HG03575 (cell line): ENCODE results near the gene PRKRIP1.
"Not testable (repeated sequence)": the region's sequence is repeated elsewhere in the genome, so short reads cannot be mapped to it uniquely, and the experiment has no call there.

ENCODE experiments used
- ATAC-seq: cut with Tn5 transposase; IDR thresholded peaks from one replicate; pipeline ENCODE4 v1.9.1; 2021; ENCODE audit not compliant: unreplicated experiment, insufficient number of reproducible peaks, low FRiP score; ENCODE audit errors: extremely low read depth

The PRKRIP1 gene

DNA sequence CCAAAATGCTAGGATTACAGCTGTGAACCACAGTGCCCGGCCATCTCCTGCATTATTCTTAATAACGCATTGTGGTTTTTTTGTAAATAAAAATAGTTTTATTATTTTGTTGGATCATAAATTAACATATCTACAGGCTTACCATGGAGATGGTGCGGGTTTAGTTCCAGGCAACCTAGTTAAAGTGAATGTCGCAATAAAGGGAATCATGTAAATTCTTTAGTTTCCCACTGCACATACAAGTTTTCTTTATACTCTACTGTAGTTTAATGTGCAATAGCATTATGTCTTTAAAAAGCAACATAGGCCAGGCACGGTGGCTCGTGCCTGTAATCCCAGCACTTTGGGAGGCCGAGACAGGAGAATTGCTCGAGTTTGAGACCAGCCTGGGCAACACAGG, 2.4 kb downstream of the PRKRIP1 start:
- ATAC-seq: no peak

DNA sequence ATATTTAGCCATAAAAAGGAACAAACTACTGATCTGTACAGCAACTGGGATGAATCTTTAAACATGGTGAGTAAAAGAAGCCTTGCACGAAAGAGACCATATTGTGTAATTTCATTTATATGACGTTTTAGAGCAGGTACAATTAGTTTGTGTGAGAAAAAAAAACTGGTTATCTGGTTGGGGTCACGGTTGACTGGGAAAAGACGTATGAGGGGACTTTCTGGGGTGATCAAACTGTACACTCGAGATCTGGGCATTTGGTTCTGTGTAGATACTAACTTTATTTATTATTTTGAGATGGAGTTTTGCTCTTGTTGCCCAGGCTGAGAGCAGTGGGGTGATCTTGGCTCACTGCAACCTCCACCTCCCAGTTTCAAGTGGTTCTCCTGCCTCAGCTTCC, 4.2 kb downstream of the PRKRIP1 start:
- no peak for ATAC-seq

DNA sequence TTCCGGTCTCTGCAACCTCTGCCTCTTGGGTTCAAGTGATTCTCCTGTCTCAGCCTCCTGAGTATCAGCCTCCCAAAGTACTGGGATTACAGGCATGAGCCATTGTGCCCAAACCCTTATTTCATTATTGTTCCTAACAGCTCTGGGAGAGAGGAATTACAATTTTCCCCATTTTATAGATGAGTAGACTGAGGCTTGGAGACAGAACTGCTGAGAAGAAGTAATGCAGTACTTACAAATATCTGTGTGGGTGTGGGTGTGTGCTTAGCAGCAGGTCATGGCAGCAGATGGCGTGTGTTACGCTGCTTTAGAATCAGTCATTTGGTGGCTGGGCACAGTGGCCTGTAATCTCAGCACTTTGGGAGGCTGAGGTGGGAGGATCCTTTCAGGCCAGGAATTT, 7.4 kb downstream of the PRKRIP1 start:
- no peak for ATAC-seq

DNA sequence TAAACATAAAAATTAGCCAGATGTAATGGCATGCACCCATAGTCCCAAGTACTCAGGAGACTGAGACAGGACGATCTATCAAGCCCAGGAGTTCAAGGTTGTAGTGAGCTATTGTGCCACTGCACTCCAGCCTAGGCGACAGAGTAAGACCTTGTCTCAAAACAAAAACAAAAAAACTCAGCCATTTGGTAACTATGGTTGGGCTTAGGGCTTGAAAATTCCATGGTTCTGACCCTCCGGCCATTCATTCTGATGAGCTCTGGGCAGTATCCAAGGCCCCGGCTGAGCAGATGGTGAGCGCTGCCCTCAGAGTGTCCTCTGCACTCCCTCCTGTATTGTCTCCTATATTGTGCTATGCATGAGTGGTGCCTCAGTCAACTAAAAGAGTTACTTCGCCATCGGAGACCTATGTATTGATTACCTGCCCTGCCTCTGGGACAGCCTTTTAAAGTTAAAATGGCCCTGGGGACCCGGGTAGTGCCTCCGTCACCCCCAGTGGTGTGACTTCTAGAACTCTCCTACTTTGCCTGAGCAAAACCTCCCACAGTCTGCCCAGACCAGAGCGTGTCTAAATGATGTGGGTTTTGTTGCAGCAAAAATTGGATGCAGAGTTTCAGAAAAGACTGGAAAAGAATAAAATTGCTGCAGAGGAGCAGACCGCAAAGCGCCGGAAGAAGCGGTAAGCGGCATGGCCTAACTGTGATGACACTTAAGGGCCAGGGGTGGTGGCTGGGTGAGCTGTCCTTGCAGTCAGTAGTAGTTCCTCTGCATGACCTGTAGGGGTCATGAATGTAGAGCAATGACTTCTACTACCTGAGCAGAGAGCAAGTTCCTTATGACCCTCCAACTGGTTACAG, 8.1 kb downstream of the PRKRIP1 start:
- no peak for ATAC-seq

DNA sequence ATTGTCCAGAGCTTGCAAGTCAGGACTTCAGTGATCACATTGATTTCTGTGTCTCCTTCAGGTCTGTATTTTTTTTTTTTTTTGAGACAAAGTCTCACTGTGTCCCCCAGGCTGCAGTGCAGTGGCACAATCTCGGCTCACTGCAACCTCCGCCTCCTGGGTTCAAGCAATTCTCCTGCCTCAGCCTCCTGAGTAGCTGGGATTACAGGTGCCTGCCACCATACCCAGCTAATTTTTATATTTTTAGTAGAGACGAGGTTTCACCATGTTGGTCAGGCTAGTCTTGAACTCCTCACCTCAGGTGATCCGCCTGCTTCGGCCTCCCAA, 8.7 kb downstream of the PRKRIP1 start:
- not testable (repeated sequence) for ATAC-seq

DNA sequence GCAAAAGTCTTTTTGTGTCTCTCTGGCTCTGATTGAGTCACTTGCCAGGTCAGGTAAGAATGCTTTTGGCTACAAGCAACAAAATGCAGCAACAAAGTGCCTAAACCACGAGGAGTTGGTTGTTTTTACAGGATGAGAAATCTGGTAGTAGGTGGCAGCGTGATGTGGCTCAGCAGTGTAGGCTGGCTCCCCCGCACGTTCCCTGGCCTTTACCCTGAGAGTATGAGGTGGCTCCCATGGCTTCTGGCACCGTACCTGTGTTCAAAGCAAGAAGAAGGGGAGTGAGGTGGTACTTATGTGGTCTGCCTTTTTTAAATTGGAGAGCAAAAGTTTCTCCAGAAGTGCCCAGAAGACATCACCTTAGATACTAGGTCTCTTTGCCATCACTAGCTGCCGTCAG, 11.7 kb downstream of the PRKRIP1 start:
- no peak for ATAC-seq

DNA sequence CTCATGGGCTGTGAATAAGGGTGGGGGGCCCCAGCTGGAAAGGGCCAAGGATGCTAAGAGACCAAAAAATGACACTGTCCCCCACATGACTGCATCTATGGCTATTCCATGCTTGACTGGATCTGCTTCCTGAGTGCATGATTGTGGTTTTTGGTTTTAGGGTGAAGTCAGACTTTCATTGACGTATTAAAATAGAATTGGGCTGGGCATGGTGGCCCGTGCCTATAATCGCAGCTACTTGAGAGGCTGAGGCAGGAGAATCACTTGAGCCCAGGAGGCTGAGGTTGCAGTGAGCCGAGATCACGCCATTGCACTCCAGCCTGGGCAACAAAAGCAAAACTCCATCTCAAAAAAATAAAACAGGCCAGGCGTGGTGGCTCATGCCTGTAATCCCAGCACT, 12.4 kb downstream of the PRKRIP1 start:
- ATAC-seq: not testable (repeated sequence)

DNA sequence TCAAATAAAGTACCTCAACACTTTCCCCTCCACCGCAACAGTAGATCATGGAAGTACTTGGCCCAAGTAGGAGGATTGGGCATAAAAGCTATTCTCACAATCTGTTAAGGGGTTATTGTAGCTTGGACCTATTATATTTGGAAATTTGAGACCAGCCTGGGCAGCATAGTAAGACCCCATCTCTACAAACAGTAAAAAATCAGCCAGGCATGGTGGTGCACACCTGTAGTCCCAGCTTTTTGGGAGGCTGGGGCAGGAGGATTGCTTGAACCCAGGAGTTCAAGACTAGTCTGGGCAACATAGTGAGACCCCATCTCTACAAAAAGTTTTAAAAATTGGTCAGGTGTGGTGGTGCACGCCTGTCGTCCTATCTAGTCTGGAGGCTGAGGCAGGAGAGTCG, 13.2 kb downstream of the PRKRIP1 start:
- ATAC-seq: no peak

- no peak for ATAC-seq
These were observed 14.0 kb downstream of the PRKRIP1 start for GRCh38 chr7:102410123-102410522.

DNA sequence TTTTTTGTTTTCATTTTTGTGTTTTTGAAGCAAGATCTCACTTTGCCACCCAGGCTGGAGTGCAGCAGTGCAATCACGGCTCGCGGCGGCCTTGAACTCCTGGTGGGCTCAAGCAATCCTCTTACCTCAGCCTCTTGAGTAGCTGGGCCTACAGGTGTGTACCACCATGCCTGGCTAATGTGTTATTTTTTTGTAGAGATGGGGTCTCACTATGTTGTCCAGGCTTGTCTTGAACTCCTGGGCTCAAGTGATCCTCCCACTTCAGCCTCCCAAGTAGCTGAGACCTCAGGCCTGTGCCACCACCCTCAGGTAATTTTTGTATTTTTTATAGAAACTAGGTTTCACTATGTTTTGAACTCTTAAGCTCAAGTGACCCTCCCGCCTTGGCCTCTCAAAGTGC, 14.8 kb downstream of the PRKRIP1 start:
- ATAC-seq: no peak

GRCh38 chr7:102412548-102412947, 16.4 kb downstream of the PRKRIP1 start:
- ATAC-seq: no peak

DNA sequence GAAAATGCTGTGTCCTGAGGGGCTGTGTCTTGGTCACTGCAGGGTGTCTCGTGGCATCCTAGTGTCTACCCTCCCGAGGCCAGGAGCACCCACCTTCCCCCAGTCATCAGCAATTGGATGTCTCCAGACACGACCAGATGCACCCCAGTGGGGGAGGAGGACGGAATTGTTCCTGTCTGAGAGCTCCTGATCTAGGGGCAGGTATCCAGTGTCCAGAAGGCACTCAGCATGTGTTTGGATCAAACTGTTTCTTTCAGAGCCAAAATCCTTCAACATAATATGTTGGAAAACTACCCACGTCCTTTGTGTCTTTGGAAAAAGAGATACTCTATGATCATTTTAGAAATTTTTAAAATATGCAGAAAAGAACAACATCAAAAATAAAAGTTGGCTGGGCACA, 16.9 kb downstream of the PRKRIP1 start:
- no peak for ATAC-seq

DNA sequence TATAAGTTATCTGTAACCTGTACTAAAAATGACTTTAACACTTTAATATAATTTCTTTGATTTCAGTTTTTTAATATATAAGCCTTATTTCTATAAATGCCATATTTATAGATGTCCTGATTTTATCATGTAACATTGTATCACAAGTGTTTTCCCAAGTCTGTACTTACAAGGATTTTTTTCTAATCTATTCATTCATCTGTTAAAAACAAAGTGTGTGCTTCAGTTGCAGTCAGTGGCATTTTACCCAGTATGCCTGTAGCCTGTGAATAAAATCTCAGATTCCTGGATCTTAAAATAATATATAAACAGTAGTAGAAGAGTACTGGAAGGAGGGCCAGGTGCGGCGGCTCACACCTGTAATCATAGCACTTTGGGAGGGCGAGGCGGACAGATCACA, 17.4 kb downstream of the PRKRIP1 start:
- no peak for ATAC-seq

GRCh38 chr7:102415685-102416225, 19.6 kb downstream of the PRKRIP1 start:
- ATAC-seq: no peak

GRCh38 chr7:102416406-102416805, 20.2 kb downstream of the PRKRIP1 start:
- ATAC-seq: no peak

- no peak for ATAC-seq
These were observed 20.9 kb downstream of the PRKRIP1 start for GRCh38 chr7:102417105-102417504.

- no peak for ATAC-seq
These were observed 22.4 kb downstream of the PRKRIP1 start for GRCh38 chr7:102418592-102418991.

DNA sequence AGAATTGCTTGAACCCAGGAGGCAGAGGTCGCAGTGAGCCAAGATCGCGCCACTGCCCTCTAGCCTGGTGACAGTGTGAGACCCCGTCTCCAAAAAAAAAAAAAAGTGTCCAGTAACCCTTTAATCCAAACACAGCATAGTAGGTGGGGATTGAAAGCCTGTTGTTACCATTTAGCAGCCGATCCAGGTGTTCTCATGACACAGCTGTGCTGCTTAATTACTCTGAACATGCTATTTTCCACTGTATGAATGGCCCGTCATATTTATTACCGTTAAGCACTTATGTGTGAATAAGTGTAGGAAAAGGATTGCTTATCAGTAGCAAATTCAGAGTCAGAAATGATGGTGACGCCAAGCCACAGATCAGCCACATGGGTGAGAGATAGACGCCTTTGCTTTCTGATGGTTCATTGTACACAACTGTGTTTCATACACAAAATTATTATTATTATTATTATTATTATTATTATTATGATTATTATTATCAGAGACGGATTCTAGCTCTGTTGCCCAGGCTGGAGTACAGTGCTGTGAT, 25.6 kb downstream of the PRKRIP1 start:
- no peak for ATAC-seq

DNA sequence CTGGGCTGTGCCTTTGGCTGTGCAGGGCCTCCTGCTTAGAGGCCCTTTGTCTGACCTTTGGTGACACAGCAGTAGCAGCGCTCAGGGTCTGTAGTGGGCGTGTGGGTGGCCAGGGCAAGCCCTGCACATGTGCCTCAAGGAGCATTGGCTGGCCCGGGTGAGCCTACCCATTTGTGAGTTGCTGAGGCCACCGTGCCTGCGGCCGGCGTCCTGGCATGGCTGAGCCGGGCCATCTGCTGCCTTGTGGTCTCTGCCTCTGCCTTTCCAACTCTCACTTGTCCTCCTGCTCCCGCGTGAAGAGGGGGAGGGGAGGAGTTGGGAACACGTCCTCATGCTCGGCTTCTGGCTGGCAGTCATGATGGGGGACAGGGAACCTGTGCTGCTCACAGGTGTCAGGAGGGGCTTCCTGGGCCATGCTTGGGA, 28.0 kb downstream of the PRKRIP1 start:
- no peak for ATAC-seq

DNA sequence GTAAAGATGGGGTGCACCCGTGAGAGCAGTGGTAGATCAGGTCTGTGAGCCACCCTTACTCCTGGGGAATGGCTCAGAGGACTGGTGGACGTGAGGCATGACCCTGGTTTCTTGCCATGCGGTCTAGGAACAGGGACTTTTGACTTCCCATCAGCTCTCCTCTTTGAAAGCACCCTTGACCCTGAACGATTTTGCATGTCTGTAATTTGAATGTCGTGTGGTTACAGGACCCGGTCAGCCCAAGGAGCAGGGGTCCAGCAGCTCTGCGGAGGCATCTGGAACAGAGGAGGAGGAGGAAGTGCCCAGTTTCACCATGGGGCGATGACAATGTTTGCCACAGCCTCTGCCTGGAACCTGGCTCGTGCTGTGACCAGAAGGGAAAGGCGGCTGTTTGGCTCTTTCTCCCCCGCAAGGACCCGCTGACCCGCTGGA, 28.6 kb downstream of the PRKRIP1 start:
- ATAC-seq: no peak
